Myocyte (in vitro differentiated cells): ENCODE measurements around the gene COL4A1. TPM values are rescaled to one million over a fixed set of nuclear protein-coding genes. Genes with fewer than 3 reads are reported as not detected.
A peak's percentile ranks its signal among the peaks of the same experiment; 100 is the strongest.

Experiments
- DNase-seq: peaks from one replicate; pipeline ENCODE4 v3.0.0-alpha.2; 2012; ENCODE audit warnings: low read depth
- total RNA-seq: library from RNA; depleted of rRNA; stranded (reverse); fragments of >200 nt; gene quantifications from 2 replicates; pipeline ENCODE4 v1.2.3, GENCODE V29; 2014

COL4A1 gene
- total RNA-seq, 1 donor from 2014 or later, result 128 TPM

- no peak for DNase-seq
Measured at GRCh38 chr13:110310541-110311442, 3.8 kb upstream of the COL4A1 start.

DNA sequence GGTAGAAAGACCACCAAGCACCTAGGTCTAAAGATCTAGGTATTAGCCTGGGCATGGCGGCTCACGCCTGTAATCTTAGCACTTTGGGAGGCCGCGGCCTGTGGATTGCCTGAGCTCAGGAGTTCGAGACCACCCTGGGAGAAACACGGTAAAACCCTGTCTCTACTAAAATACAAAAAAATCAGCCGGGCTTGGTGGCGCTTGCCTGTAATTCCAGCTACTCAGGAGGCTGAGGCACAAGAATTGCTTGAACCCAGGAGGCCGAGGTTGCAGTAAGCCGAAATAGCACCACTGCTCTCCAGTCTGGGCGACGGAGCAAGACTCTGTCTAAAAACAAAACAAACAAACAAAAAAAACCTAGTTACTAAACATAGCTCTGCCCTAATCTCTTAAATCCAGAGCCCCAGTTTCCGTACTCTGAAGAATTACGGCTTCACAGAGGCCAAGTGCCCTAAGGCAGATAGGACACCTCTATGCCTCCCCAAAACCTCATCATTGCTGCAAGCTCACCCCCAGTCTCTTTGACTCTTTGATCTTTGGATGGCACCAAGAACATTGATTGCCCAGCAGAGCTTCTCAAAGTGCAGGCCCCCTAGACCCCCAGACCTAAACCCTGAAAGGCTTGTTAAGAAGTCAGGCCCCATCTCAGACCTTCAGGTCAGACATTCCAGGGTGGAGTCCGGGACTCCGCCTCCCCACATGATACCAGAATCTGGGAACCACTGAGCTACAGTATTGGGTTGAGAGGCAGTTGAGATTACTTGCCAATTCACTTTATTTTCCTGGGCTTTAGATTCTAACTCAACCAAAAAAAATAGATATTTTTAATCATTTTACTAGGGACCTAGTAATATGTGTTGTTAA lies 2.9 kb upstream of the COL4A1 start:
- DNase-seq, result no peak

GRCh38 chr13:110308656-110309359 lies 1.9 kb upstream of the COL4A1 start:
- DNase-seq, result no peak

GRCh38 chr13:110307767-110308655 lies 1.1 kb upstream of the COL4A1 start:
- DNase-seq, result peak; percentile 53

DNA sequence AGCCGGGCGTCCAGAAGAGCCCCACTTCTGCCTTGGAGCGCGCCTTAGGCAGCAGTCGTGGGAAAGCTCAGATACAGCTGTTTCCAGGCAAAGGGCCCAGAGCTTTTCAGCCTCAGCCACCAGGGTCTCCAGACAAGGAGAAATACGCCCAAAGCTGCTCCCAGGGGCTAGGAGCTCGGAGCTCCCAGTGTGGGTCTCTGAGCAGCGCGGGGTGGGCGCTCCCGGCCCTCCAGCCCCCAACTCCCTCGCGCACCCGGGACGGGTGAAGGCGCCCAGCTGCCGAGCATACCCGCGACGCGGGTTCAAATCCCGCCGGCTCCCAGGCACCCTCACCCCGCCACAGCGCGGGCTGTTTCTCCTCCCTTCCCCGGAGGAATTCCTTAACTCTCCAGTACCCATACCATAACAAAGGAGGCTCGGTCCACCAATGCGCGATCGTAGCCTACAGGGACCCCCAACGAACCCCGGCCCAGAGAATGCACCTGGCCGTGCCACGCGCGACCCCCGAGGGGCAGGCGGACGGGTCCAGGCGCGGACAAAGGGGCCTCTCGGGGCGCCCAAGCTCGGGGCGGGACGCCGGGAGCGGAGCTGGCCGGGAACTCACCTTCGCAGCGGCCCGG lies 507 bp downstream of the COL4A1 start:
- peak; percentile 55 for DNase-seq

GRCh38 chr13:110305949-110306339 lies 1.0 kb downstream of the COL4A1 start:
- DNase-seq, result peak; percentile 76

DNA sequence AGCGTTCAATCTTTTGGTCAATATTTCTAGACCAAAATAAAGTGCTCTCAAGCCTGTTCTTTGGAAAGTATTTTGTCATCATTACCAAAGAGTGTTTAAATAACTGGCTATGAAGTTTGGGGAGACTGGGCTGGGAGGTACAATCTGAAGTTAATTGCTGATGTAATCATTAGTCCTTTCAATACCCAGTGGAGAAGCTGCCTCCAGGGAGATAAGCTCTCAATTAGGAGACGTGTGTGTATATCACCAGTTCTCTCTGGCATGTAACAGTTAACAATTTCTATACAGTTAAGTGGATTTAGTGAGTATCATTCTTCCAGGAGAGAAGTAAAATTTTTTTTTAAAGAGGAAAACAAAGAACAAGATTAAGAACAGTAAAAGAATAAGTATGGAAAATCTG lies 1.4 kb downstream of the COL4A1 start:
- no peak for DNase-seq

- no peak for DNase-seq
Measured at GRCh38 chr13:110305001-110305400, 2.0 kb downstream of the COL4A1 start.

- DNase-seq, result peak; percentile 32
Measured at GRCh38 chr13:110304256-110304655, 2.7 kb downstream of the COL4A1 start.

GRCh38 chr13:110303644-110304043 lies 3.3 kb downstream of the COL4A1 start:
- DNase-seq, result no peak

- DNase-seq, result no peak
Measured at GRCh38 chr13:110302997-110303396, 4.0 kb downstream of the COL4A1 start.

DNA sequence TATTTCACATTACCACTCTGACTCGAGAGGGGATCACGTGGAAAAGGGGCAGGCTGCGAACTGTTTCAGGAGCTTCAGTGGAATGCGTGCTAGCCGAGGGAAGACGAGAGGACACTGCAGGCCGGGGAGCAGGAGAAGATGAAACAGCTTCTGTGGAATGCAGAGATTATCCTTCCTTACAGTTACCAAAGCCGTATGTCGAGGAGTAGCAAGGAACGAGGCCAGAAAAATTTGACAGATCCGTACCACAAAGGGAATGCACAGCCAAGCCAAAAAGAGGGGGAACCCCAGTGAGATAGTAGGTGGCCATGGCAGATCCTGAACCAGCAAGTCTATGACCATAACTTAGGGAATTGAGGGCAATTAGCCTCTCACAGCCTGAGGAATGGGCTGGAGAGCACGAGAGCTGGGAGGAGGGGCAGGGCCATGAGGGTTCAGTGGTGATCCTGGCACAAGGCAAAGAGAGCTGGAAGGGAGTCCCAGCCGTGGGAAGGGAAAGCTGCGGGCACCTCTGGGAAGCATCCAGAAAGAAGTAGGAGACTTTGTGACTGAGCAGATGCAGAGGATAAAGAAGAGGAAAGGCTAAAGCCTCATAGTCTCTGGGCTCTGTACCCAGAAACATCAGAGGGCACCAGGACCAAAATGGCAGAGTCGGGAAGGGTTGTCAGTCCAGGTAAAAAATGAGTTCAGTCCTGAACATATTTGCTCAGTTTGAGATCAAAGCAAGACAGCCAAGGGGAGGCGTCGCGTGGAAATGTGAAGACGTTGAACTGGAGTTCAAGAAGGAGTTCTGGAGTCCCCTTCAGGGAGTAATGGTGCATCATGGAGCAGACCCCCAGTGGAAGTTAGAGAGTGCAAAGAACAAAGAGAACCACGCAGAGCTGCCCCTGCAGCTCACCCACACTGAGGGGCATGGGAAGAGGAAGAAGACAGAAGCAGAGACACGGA lies 5.1 kb downstream of the COL4A1 start:
- peak; percentile 71 for DNase-seq

DNA sequence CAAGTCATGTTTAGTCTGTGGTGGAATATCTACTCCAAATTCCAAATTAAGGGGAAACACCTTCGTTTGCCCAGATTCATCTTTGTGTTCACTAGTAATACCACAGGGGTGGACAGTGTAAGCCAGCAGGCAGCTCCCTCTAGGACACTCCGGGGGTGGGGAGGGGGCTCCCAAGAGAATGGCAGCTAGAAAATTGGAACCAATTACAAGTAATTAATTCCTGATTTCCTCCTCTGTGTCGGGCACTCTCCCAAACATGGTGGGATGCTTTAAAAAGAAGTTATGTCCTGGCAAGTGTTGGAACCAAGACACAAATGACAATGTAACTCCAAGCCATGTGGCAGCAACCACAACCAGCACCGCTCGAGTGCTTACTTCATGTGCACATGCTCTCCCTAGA lies 5.9 kb downstream of the COL4A1 start:
- no peak for DNase-seq

DNA sequence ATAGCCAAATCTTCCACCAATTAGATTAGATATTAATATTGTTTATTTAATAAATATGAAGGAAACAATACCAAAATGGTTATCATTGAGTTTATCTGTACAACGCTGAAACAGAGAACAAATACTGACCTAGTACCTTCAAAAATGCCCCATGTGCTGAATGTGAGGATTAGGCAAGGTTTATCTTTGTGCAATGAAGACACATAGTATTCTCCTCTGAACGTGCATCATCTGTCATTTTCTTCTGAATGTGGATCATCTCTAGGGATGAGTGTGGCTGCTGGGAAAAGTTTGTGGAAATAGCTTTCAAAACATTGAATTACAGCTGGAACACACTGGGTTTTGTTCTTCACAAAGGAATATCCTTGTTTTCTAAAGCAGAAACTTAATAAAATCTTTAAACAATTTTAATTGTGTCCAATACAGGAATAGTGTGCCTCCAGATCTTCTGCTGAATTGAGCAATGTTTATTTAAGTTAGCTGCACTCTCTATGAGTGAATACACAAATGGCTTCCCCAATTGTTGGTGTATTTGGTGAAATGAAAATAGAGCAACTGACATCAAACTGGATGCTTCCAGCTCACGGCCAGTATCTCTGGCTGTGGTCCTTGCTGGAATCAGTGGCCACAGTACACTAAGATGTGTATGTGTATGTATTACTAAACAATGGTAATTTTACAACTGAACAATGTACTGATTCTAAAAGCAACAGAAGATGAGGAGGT lies 6.7 kb downstream of the COL4A1 start:
- DNase-seq, result no peak

DNA sequence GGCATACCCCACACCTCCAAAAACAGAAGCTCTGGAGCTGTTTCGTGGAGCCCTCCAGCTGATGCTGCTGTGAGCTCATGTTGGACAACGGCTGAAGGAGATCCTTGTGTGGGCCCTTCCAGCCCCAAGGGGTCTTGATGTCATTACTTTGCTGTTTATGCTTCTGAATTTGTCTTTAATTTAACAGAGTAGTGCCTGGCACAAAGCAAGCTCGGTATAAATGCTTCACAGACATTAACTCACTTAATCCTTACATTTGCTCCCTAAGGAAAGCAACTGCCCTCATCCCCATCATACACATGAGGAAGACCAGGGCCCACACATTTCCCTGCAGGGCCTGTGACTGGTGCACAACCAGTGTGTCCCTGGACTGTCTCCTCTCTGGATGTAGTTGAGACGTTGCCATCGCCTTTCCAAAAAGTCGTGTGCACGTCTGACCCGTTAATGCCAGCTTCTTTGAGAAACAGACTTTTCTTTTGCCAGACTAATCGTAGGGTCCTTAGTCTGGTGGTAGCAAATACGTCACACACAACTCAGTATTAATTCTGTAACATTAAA lies 7.6 kb downstream of the COL4A1 start:
- DNase-seq, result no peak

DNA sequence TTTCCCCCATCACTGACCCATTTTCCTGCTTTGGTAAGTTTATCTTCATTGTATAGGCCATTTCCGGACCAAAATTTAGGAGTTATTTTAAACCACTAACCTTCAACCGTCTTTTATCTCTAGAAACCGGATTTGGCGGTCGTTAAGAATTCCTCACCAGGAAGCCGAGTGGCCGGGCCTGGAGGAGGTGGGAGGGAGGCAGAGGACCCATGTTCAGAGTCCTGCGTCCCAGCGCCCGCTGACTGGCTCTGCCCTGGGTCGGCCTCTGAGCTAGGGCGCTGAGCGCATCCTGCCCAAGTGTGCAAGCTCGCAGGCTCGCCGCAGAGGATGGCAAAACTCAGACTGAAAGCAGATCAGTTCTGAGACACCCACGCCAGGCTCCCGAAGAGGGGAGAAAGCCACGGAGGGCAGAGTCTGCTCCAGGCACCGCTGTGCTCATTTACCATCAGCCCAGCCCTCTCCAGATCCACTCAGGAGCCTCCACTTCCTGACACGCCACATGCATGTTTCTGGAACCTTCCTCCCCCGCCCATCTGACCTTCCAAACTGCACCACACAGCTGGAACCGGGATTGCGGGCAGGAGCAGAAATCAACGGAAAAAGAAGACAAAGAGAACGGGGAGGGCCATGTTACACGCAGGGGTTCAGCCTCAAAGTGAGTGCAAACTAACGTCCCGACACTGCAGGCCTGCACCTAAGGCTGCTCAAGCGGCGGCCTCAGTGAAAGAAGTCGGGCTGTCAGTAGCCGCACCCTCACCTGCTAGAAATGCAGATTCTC lies 8.3 kb downstream of the COL4A1 start:
- DNase-seq, result no peak
